ENCODE data around the gene DMRT1.
A peak's percentile ranks its signal among the peaks of the same experiment; 100 is the strongest.

The DMRT1 gene

GRCh38 chr9:841371-842209 lies at the start of gene DMRT1:
TSS of gene DMRT1 (plus strand) at chr9:841697. CDS start at chr9:841839, 142 bp downstream.
- no peak for DNase-seq (ENCODE audit: low read depth)

- peak; percentile 65 for DNase-seq (ENCODE audit: low read depth)
Measured at GRCh38 chr9:792331-793260, 48.9 kb upstream of the DMRT1 start.

- no peak for DNase-seq (ENCODE audit: low read depth)
Measured at GRCh38 chr9:794386-794785, 47.1 kb upstream of the DMRT1 start.

- DNase-seq (ENCODE audit: low read depth), result no peak
Measured at GRCh38 chr9:795869-796268, 45.6 kb upstream of the DMRT1 start.

GRCh38 chr9:800591-801150 lies 40.8 kb upstream of the DMRT1 start:
- no peak for DNase-seq (ENCODE audit: low read depth)

GRCh38 chr9:801399-802071 lies 40.0 kb upstream of the DMRT1 start:
- DNase-seq (ENCODE audit: low read depth), result no peak

GRCh38 chr9:804026-804425 lies 37.5 kb upstream of the DMRT1 start:
- DNase-seq (ENCODE audit: low read depth), result no peak

GRCh38 chr9:805151-805550 lies 36.3 kb upstream of the DMRT1 start:
- no peak for DNase-seq (ENCODE audit: low read depth)

- peak; percentile 19 for DNase-seq (ENCODE audit: low read depth)
Measured at GRCh38 chr9:806285-807156, 35.0 kb upstream of the DMRT1 start.

GRCh38 chr9:811106-811531 lies 30.4 kb upstream of the DMRT1 start:
- DNase-seq (ENCODE audit: low read depth), result no peak

GRCh38 chr9:818958-819357 lies 22.5 kb upstream of the DMRT1 start:
- DNase-seq (ENCODE audit: low read depth), result peak; percentile 29

GRCh38 chr9:826500-827280 lies 14.8 kb upstream of the DMRT1 start:
- DNase-seq (ENCODE audit: low read depth), result no peak

GRCh38 chr9:840343-840742 lies 1.2 kb upstream of the DMRT1 start:
- DNase-seq (ENCODE audit: low read depth), result no peak

GRCh38 chr9:842635-843426 lies 1.3 kb downstream of the DMRT1 start:
- DNase-seq (ENCODE audit: low read depth), result no peak

GRCh38 chr9:843427-843785 lies 1.9 kb downstream of the DMRT1 start:
- DNase-seq (ENCODE audit: low read depth), result no peak

- no peak for DNase-seq (ENCODE audit: low read depth)
Measured at GRCh38 chr9:846852-847251, 5.4 kb downstream of the DMRT1 start.

- no peak for DNase-seq (ENCODE audit: low read depth)
Measured at GRCh38 chr9:847505-847904, 6.0 kb downstream of the DMRT1 start.

- no peak for DNase-seq (ENCODE audit: low read depth)
Measured at GRCh38 chr9:849431-849830, 7.9 kb downstream of the DMRT1 start.

GRCh38 chr9:852539-852938 lies 11.0 kb downstream of the DMRT1 start:
- no peak for DNase-seq (ENCODE audit: low read depth)

GRCh38 chr9:859251-859650 lies 17.8 kb downstream of the DMRT1 start:
- no peak for DNase-seq (ENCODE audit: low read depth)
